ENCODE data around the gene MELK. TPM values are rescaled to one million over a fixed set of nuclear protein-coding genes. Genes with fewer than 3 reads are reported as not detected.

Gene MELK
- total and polyA plus RNA-seq, 7 donors = 1.2 to 10.8 (median 3.8) TPM; not detected in 3

- 86 to 91% methylated on average over 2 of the region's 2 CpGs for WGBS, 2 donors
- Histone ChIP-seq H3K27me3 (no peaks in the 10 kb centered on the region), H3K4me3 (no peak overlapping the region), H3K27ac (no peak overlapping the region), H3K4me1 (peaks cover 0 to 6% (median 0%) of the 10 kb centered on the region in 4 donors), H3K36me3 (no peaks in the 10 kb centered on the region), H3K9me3 (no peaks in the 10 kb centered on the region)
- no peak for DNase-seq
- intact Hi-C loops (cut with DNase I) = no loop called here
- TF ChIP-seq, protein P1, sequence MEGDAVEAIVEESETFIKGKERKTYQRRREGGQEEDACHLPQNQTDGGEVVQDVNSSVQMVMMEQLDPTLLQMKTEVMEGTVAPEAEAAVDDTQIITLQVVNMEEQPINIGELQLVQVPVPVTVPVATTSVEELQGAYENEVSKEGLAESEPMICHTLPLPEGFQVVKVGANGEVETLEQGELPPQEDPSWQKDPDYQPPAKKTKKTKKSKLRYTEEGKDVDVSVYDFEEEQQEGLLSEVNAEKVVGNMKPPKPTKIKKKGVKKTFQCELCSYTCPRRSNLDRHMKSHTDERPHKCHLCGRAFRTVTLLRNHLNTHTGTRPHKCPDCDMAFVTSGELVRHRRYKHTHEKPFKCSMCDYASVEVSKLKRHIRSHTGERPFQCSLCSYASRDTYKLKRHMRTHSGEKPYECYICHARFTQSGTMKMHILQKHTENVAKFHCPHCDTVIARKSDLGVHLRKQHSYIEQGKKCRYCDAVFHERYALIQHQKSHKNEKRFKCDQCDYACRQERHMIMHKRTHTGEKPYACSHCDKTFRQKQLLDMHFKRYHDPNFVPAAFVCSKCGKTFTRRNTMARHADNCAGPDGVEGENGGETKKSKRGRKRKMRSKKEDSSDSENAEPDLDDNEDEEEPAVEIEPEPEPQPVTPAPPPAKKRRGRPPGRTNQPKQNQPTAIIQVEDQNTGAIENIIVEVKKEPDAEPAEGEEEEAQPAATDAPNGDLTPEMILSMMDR (IDR thresholded peaks at IDR 0.05) = peak in 2 of 4 experiments; percentile 23 to 33
- TF ChIP-seq POLR2AphosphoS5 (IDR thresholded peaks at IDR 0.05) = no peak
Observed at GRCh38 chr9:36597412-36598178, 24.9 kb downstream of the MELK start.

DNA sequence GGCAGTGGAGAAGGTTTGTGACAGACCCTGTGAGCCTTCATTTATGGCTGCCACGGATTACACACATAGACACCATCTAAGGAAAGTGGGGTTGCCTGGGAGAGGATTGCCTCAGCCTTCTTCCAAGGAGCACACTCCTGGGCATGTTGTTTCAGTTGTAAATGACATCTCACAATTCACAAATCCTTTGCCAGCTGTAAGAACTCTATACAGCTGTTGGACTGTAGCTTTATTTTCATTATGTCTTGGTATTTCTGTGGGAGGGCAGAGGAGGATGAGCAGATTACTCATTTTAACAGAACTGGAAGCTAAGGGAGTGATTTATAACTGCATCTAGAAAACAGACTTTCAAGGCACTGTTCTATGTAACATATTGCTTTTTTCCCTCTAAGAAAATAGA is 25.6 kb downstream of the MELK start:
- TF ChIP-seq, protein P1 (IDR thresholded peaks at IDR 0.05) = no peak
- no peak for TF ChIP-seq POLR2A (IDR thresholded peaks at IDR 0.05)
- TF ChIP-seq EP300 (IDR thresholded peaks at IDR 0.05) = no peak
- no peak for TF ChIP-seq POLR2AphosphoS5 (IDR thresholded peaks at IDR 0.05)
- no peaks in the 10 kb centered on the region for H3K9me3 ChIP-seq
- DNase-seq = no peak
- no peaks in the 10 kb centered on the region for H3K27me3 ChIP-seq
- intact Hi-C loops (cut with DNase I) = no loop called here
- H3K4me1 ChIP-seq = peaks cover 0 to 6% (median 0%) of the 10 kb centered on the region in 4 donors
- WGBS, 2 donors = 73 to 100% methylated on average over 1 of the region's 1 CpG
- no peak overlapping the region for H3K4me3 ChIP-seq
- H3K36me3 ChIP-seq = no peaks in the 10 kb centered on the region
- H3K27ac ChIP-seq = no peak overlapping the region

DNA sequence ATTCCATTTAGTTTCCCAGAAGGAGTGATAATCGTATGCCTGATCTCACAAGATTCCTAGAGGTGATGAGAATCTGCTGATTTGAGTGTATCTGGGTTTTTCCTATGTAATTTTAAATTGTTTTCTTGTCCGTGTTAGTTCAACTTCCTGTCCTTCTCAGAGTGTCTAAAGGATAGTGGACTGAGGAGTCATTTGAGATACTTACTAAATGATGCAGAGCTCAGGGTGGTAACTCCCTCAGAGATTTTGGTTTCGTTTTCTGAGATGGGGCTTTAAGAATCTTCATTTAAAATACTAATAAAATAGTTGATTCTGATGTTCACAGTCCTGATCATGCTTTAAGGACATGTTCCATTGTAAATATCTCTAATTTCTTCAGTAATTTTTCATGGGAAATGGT is 30.3 kb downstream of the MELK start:
- peaks cover 0 to 6% (median 0%) of the 10 kb centered on the region in 4 donors for H3K4me1 ChIP-seq
- 78% methylated on average over 3 of the region's 3 CpGs for WGBS, 2 donors
- H3K27ac ChIP-seq = no peak overlapping the region
- no peaks in the 10 kb centered on the region for H3K9me3 ChIP-seq
- intact Hi-C loops (cut with DNase I) = no loop called here
- DNase-seq = no peak
- no peaks in the 10 kb centered on the region for H3K27me3 ChIP-seq
- no peaks in the 10 kb centered on the region for H3K36me3 ChIP-seq
- TF ChIP-seq EP300 (IDR thresholded peaks at IDR 0.05) = no peak
- TF ChIP-seq, protein P1 (IDR thresholded peaks at IDR 0.05) = no peak
- TF ChIP-seq POLR2A (IDR thresholded peaks at IDR 0.05) = no peak
- no peak overlapping the region for H3K4me3 ChIP-seq

GRCh38 chr9:36609306-36609705 is 36.6 kb downstream of the MELK start:
- Histone ChIP-seq H3K9me3 (no peaks in the 10 kb centered on the region), H3K4me1 (no peaks in the 10 kb centered on the region), H3K4me3 (no peak overlapping the region), H3K27me3 (no peaks in the 10 kb centered on the region), H3K36me3 (no peaks in the 10 kb centered on the region), H3K27ac (no peak overlapping the region)
- TF ChIP-seq EP300 (IDR thresholded peaks at IDR 0.05) (no peak), POLR2AphosphoS5 (IDR thresholded peaks at IDR 0.05) (no peak), POLR2A (IDR thresholded peaks at IDR 0.05) (no peak)
- TF ChIP-seq, protein P1 (IDR thresholded peaks at IDR 0.05) = no peak
- 96 to 99% methylated on average over 2 of the region's 2 CpGs for WGBS, 2 donors
- intact Hi-C loops (cut with DNase I) = no loop called here
- no peak for DNase-seq

DNA sequence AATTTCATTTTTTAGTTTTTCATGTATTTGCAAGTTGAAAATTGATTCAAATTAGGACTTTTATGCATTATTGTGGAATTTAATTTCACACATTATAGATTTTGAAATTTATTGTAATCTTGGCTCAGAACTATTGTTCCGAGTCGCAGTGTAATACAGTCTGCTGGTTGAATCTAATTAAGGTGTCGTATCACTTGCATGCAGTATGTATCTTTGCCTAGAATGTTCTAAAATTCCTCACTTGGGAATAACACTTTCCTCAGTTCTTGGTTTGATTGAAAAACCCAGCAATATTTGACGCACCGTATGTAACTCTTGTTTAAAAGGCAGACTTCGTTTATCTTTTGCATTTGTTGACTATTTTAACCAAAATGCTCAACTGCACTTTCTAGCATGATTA is 49.4 kb downstream of the MELK start:
- TF ChIP-seq, protein P1 (IDR thresholded peaks at IDR 0.05) = no peak
- peaks cover 0 to 8% (median 2%) of the 10 kb centered on the region in 4 donors for H3K4me1 ChIP-seq
- H3K27ac ChIP-seq = no peak overlapping the region
- no peaks in the 10 kb centered on the region for H3K36me3 ChIP-seq
- WGBS, 2 donors = 96% methylated on average over 6 of the region's 6 CpGs
- H3K4me3 ChIP-seq = no peak overlapping the region
- no peaks in the 10 kb centered on the region for H3K27me3 ChIP-seq
- no peak for DNase-seq
- intact Hi-C loops (cut with DNase I) = no loop called here
- H3K9me3 ChIP-seq = no peaks in the 10 kb centered on the region
